GM19035 (cell line): Measurements from ENCODE around the gene SGPL1.

Experiments used
- ATAC-seq: cut with Tn5 transposase; IDR thresholded peaks from one replicate; pipeline ENCODE4 v1.9.1; 2021; ENCODE audit not compliant: unreplicated experiment

The SGPL1 gene

DNA sequence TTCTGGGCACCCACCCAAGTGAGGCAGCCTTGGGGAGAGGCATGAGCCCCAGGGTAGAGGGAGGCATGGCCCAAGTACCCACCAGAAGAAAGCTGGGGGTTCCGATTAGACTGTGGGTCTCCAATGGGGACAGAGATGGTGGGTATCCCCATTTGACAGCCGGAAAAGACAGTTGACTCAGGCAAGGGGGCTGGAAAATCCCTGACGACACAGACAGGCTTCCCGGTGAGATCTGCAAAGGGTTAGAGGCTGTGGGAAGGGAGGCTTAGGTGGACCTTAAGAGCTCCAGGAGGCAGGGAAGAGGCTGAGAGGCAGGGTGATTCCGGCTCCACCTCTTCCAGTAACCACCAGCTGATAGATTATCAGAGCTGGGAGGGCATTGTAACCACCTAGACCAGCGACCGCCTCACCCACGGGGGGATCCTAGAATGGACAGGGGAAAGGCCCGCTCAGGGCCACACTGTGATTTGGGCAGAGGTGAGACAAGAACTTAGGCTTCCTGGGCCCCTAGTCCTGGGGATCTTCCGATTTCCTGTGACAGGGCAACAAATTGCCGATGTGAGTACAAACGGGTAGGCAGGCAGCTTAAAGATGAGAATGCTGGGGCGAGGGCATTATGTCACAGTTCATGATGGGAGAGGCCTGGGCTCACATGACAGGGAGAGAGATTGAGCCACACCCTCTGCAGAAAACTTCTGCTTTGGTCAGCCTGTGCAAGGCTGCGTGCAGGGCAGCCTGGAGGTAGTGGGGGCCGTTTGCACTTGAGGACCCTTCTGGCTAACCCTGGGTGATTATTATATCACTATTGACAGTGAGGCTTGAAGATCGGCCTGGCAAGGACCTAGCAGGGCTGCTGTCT, 36.0 kb upstream of the SGPL1 start:
- ATAC-seq = no peak

DNA sequence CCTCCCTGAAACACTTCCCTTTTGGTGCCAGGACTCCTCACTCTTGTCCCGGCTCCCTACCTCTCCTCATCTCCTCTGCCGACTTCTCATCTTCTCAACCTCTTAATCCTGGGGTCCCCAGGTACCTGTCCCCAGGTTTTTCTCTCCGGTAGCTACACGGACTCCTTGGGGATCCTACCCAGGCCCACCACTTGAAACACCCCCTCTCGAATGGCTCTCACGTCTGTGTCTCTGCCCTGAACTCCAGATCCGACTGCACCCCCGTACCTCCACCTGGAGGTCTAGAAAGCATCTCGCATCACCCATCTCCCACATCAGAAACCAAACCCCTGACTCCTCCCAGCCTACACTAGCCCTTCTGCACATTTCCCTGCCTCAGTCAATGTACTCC, 35.4 kb upstream of the SGPL1 start:
- ATAC-seq = no peak

DNA sequence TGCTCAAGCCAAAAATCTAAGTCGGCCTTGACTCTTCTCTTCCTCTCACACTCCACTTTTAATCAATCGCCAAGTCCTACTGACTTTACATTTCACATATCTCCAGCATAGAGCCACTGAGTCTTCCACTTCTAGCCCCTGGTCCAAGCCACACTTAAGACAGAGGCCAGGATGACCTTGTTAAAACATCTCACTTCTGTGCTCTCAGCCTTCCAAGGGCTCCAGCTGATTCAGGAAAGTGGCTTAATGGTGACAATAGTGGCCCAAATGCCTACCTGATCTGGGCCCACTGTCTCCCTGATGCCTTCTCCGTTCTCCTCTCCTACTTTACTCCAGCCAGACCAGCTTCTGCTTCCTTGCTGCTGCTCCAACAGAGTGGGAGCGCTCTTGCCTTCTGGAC, 35.0 kb upstream of the SGPL1 start:
- ATAC-seq = no peak

DNA sequence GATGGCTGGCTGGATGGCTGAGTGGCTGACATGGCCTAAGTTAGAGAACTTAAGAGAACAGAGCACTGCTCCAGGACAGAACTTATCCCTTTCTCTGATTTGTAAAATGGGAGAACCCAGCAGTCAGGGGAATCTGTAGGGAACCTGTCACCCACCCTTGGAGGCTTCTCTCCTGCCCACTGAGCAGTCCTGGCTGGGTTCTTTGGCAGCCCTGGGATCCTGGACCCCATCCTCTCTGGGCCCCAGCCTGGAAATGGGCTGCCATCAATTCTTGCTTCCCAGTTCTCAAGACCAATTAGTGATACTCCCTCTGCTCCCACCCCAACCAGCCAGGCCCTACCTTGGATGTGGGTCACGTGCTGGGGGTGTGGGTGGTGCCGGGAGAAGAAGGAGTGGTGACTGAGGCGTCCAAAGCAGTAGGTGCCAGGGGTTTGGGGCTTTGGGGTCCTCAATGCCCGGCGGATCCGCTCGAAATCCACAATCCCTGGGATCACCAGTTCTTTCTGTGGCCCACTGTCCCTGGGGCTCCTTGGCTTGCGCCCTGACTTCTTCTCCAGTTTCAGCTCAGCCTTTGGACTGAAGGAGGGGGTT, 34.2 kb upstream of the SGPL1 start:
- ATAC-seq = no peak

DNA sequence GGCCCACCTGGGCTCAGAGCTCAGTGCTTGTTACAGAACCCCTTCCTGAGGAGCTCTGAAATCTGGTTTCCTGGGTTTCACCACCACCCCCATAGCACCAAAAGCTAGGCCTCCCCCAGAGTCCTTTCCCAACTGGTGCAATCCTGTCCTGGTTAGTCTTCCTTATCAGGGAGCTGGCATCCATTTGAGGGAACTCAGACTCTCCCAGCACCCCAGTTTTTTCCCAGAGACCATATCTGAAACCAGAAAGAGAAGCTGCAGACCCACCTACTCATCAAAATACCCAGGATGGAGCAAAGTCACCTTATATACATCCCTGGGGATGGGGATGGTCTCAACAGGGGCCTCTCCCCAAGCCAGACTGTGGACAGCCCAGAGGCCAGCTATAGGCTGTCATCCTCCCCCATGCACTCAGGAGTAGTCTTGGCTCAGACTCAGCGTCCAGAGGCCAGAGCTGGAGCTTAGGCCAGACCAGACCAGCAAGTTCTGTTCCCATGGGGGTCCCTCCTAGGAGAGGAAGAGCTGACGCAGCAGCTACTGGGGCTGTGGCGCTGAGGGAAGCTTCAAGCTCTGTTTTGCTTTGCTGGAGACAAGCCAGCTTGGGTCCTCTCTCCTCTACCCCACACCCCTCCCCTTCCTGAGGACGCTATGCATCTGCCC, 33.5 kb upstream of the SGPL1 start:
- ATAC-seq = no peak

DNA sequence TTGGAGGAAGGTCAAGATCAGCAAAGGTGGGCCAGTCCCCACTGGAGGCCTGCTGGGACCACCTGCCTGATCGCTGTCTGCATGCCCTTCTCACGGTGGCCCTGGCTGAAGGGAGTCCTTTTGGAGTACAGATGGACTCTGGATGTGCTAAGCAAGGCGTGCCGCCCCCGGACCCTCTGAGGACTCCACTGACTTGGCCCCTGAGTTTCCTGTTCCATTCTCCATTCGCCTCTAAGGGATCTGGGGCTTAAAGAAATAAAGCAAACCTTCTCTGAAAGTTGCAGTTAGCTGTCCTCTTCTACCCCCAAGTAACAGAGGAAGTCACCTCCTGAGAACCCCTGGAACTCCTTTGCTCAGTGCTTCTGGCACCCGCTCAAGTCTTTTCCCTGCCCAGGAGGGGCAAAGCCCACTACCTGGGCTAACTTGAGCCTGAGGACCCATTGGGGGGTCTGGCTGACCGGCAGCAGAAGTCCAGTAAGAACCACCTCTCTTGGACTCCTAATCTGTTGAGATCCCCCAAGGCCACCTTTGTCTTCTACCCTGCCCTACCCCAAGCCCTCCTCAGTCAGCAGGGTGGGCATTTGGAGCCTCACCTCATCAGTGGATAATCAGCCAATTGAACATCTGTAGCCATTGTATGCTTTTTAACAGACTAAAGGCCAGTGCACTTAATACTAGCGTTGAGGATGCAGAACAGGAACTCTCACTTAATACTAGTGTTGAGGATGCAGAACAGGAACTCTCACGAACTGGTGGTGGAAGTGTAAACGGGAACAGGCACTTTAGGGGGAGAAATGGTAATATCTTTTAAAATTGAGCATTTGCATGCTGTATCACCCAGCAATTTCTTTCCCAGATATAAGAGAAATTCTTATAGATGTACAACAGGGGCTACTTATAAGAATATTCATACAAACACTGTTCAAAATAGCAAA, 32.7 kb upstream of the SGPL1 start:
- no peak for ATAC-seq

DNA sequence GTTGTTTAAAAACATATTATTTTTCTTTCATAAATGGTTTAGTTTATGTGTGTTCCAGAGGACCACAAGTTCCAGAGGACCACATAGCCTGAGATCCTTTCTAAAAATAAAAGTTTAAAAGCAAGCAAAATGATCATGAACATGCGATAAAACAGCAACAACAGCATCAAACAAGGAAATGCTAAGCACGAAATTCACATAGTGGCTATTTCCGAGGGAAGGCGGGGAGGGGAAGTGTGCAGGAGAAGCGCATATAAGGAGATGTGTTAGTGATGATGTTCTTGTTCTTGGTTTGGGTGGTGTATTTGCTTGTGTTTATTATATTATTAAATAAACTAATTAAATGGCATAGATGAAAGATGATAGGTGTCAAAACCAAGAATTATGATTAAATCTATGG, 31.7 kb upstream of the SGPL1 start:
- ATAC-seq = no peak

DNA sequence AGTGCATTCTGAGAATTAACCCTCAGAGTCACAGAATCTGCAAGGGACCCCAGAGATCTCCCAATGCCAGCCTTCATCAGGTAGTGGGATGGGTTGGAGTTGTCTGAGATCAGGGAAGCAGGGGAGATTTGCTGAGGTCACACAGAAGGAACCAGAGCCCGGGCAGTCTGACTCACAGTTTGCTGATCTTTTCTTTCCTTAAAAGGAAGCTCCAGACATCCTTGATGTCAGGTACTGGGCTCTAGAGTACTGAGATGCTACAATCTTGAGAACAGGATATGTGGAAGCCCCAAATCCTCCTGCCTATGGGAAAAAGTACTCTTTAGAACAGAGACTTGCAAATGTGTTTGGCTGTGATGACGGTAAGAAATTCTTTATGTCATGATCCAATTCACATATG, 31.3 kb upstream of the SGPL1 start:
- no peak for ATAC-seq

DNA sequence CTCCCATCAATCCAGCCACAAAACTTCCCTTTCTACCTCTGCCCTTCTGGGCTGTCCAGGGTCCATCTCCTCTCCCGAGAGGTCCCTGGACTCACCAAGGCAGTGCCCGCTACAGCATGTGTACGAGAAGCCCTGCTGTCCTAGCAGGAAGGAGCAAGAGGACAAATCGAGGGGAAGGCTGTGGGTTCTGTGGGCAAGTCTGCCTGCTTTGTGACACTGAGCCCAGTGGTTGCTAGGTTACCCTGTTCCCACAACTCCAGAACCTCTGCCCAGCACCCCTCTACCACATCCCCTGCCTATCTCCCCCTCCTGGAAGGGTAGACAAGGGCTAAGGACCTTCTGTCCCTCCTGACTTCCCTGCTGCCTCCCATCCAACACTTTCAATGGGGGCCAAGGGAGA, 30.6 kb upstream of the SGPL1 start, which contains the start of gene TBATA:
Gene TBATA (minus strand): TSS at position 188 of the 400 bp plus-strand sequence. CDS start 1,998 bp downstream, outside the sequence.
- no peak for ATAC-seq

DNA sequence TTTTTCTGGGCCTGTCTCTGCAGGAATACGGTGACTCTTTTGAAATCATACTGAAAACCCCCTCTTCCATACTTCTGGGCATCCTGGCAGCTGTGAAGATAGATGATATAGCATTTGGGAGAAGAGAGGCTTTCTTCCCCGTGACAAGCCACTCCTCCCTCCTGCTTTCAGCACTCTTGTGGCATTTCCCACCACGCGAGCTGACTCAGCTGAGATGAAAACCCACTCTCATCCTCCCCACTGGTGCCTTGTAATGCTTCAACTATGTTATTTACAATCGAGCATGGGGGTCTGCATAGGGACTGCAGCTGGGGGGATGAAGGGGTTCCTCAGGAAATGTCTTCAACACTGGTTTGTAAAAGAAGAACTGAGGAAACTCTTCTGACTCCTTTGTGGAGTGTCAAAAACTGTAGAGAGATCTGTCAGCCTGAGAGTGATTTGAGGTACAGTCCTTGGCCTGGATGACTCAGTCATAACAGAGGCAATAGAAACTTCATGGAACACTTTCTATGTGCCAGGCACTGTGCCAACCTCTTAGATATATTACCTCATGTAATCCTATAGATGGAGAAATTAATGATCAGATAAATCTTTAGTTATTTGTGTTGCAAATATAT, 28.8 kb upstream of the SGPL1 start:
- ATAC-seq = no peak

DNA sequence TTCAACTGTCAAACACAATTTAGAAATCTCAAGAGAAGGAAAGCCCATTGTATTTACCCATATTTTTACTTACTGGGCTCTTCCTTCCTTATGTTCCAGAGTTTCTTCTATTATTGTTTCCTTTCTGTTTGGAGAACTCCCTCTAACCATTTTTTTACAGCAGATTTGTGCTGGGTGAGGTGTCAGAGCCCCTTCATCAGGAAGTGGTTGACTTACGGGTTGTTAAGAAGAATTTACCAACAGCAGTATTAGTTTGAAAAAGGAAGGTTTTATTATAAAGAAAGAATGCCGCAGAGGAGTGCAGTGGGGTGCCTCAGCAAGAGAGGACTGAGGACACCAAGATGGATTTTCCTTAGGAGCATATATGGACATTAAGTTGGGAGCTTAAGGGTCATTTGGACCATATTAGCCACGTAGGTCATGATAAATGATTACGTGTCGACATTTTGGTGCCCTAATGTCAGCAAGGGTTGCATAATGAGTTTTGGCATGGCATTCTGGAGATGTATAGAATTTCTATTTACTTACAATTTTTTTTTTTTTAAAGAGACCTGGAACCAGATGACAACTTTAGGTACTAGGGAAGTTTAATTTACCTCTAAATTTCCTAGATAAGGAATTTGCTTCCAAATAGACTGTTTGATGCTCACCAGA, 24.2 kb upstream of the SGPL1 start:
- no peak for ATAC-seq

DNA sequence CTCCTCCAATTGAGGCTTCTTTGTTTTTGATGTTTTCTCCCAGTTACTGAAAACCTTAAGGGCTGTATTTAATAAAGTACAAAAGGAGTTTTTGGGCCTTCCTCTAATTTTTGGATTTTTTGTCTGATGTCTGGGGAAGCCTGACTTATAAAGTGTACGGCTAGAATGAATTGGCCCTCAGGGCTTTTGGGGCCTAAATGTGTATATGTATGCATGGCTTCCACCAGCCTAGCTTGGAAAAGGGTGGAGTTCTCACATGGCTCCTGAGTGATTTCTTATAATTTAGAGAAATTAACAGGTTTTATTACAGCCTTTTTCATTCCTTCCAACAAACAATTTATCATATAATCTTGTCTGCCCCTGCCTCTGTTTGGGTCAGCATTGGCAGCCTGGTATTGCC, 20.1 kb upstream of the SGPL1 start:
- no peak for ATAC-seq

DNA sequence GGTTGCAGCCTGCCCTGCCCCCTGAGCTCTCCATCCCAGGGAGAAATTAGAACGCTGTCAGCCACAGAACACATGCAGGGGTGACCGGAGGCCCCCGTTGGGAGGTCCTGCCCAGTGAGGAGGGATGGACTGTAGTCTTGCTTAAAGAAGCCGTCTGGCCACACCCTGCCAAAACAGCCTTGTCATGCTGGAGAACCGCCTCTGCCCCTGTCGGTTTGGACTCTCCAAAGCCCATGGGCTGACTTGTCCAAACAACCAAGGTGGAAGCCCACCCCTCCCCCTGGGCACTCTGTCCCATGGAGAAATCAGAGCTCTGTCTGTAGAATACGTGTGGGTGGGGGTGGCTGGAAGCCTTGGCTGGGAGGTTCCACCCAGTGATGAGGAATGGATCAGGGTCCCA, 17.9 kb upstream of the SGPL1 start:
- ATAC-seq = no peak

DNA sequence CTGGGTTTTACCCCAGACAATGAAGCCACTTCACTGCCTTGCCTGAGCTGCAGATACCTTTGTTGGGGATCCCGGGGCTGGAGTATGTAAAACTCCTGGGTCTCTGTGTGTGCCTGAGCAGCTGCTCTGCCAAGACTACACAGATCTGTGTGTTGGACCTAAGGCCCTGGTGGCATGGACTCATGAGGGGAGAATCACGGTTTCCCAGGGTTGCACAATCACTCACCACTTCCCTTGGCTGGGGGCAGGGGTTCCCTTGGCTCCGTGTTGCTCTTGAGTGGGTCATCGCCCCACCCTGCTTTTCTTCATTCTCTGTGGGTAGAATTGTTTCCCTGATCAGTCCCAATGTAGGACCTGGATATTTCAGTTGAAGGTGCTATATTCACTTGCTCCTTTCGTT, 16.6 kb upstream of the SGPL1 start:
- no peak for ATAC-seq

DNA sequence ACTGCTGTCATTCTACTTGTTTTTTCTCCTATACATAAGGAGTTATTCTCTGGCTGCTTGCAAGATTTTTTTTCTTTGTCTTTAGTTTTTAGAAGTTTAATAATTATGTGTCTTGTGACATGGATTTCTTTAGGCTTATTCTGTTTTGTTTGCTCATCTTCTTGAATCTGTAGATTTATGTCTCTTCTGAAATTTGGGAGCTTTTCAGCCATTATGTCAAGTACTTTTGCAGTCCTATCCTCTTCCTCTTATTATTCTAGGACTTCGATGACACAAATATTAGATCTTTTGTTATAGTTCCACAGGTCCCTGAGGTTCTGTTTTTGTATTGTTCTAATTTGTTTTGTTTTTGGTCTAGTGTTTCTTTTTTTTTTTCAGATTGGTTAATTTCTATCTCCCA, 13.9 kb upstream of the SGPL1 start:
- ATAC-seq = no peak

DNA sequence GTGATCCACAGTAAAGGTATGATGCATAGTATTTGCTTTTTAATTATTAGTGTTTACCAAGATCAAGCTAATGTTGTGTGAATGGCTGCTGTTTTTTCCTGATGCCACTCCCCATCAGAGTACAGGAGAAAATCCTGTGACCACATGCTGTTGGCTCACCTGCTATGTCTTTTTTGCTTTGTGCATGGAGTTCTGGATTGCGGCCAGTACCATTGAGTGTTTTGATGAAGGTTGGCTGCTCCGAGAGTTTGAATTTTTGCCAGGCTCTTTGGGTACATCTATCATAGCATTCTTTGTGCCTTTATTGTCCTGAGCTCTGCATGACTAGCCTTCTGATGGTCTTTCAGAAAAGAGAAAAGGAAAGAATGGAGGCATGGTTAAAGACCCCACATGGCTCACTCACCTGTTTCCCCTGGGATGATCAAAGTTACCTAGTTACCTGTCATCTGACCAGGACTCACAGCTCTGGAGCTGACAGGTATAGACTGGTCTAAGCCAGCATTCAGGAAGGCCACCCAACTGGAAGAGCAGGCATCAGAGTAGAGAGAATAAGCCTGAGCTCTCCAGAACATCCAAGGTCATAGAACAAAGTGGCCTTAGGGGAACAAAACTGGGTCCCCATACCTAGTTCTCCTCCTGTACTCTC, 11.8 kb upstream of the SGPL1 start:
- no peak for ATAC-seq

DNA sequence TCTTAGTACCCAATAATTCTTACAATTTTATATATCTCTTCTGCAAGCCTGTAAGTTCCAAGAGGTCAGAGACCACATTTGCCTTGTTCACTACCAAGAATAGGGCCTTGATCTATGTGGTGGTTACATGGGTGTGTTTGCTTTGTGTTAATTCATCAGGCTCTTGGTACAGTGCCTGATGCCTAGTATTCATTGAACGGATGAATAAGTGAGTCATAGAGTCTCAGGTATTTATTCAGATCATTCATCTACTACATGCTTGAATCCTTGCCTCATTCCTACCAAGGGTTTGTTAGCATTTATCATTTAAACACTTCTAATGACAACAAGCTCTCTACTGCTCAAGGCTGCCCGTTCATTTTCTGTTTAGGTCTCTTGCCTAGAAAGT, 11.3 kb upstream of the SGPL1 start:
- no peak for ATAC-seq

DNA sequence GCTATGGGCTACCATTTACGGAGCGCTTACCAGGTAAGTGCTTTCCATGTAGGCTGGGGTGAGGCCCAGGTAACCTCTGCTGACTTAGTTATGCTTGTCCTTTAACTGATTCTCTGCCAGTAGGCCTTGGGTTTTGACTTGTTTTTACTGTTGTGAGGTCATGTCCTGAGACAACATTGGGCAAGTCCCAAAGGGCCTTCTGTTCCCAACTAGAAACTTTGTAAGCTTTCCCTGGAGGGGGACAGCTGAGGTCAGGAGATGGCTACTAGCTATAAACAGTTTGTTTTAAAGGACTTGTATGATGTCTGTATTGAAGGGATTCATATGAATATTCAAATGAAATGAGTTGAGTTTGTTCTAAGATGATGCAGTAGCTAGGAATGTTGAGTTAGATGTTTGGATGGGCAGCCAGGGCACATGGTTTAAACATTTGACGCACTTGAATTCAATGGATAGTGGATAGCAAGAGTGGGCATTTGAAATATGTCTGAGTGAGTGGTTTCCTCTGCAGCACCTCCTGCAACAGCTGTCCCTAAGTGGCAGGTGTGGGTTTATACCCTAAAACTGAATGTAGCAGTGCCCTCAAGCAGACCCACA, 10.0 kb upstream of the SGPL1 start:
- ATAC-seq = no peak

DNA sequence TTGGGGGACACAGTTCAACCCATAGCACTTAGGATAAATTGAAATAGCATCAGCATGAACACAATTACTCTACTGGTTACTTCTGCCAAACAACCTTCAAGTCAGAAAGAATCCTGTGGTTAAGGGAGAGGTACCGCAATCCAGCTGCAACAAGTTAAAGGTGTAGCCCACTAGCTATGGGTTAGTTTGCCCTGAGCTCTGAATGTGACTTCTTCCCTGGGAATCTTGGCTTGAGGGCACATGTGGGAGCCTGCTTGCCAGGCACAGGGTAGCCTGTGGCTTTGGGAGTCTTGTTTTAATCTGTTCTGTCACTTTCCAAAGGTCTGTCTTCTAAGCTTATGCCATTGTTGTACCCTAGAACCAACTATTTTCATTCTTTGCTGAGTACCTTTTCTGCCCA, 8.9 kb upstream of the SGPL1 start:
- ATAC-seq = no peak
